Prostate gland (tissue), 2 donors: ENCODE measurements around the gene WDFY4.

ENCODE experiments used
- POLR2A ChIP-seq: fragments of 450-650 bp; IDR thresholded peaks from one replicate; pipeline ENCODE4 v1.6.1; 2016; ENCODE audit warnings: antibody characterized with exemption, mild to moderate bottlenecking
- TF ChIP-seq, protein P1 (sequence below), 4 experiments: fragments of 200-600 bp in 2 of 4; fragments of 450-650 bp in 2 of 4; sonication (generic) in 2 of 4; IDR thresholded peaks; 1 replicate in 3 of 4; 2 replicates in 1 of 4; pipeline ENCODE4 v1.5.1; 2016 to 2019; ENCODE audit warnings: antibody characterized with exemption in 4 of 4, mild to moderate bottlenecking in 2 of 4, moderate library complexity in 2 of 4

DNA sequence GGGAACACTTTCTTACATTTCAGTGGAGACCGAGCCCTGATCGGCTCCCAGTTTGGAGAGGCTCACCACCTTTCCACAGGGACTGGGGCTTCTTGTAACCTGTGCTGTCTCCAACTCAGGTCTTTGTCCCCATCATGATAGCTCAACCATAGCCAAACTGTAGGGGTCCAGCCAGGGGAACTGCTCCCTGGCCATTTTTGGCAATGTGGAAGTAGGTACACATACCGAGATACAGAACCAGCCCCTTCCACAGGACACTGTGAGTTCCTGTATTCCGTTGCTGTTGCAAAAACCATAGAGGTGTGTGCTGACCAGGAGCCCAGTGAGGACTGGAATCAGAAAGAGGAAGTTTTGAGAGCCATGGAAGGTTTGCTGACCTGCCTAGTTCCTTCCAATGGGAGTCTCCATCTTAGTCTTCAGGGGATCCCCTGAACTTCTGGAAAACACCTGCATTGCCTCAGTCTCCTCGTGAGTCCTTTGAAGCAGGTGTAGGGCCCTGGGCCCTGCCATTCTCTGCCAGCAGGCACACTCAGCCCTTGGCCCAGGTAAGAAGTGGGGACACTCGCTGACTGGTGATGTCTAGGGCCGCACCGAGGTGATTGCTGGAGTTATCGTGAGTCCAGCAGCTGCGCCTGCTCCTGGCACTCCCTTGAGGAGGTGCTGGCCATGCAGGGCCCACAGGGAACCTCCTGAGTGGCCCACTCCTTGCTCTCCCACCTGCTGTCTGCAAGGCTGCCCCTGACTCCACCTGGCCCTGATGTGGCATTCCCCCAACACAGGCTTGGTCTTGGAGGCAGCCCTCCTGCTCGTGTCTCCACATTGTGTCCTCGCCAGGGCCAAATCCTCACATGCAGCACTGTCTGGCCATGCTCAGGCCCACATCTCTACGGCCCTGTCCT, 11.2 kb downstream of the WDFY4 start:
- TF ChIP-seq, protein P1, sequence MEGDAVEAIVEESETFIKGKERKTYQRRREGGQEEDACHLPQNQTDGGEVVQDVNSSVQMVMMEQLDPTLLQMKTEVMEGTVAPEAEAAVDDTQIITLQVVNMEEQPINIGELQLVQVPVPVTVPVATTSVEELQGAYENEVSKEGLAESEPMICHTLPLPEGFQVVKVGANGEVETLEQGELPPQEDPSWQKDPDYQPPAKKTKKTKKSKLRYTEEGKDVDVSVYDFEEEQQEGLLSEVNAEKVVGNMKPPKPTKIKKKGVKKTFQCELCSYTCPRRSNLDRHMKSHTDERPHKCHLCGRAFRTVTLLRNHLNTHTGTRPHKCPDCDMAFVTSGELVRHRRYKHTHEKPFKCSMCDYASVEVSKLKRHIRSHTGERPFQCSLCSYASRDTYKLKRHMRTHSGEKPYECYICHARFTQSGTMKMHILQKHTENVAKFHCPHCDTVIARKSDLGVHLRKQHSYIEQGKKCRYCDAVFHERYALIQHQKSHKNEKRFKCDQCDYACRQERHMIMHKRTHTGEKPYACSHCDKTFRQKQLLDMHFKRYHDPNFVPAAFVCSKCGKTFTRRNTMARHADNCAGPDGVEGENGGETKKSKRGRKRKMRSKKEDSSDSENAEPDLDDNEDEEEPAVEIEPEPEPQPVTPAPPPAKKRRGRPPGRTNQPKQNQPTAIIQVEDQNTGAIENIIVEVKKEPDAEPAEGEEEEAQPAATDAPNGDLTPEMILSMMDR (IDR thresholded peaks at IDR 0.05): no peak
- TF ChIP-seq POLR2A: no peak
